ENCODE measurements around the gene IQSEC1. TPM values are rescaled to one million over a fixed set of nuclear protein-coding genes. Genes with fewer than 3 reads are reported as not detected.

The IQSEC1 gene
- total and polyA plus RNA-seq, 2 donors (not counting 1 experiment from before 2014, with no cell fraction given): 4.3 to 18.2 TPM

DNA sequence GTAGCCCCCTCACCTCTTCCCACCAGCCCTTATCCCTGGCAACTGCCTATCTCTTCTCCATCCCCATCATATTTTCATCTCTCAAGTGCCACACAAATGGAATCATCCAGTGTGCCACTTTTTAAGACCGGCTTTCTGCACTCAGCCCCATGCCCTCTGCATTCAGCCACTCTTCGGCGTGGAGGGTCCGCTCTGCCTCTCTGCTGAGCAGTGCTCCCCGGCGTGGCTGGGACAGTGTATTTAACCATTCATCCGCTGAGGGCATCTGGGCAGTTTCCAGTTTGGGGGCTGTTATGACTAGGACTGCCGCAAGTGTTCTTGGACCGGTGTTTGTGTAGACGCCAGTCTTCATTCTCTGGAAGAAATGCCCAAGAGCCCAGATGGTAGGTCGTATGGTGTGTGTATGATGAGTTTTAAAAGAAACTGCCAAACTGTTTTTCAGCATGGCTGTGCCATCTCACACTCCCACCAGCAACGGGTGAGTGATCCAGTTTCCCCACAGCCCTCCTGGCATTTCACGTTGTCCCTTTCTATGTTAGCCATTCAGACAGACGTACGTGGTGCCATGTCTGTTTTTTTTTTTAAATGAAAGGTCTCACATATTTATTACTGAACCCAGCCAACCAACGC is 20.9 kb downstream of the IQSEC1 start:
- Histone ChIP-seq H3K27ac (ENCODE audit: insufficient read depth, low read length) (no peak overlapping the region), H4K20me1 (ENCODE audit: control insufficient read depth, extremely low read depth, insufficient read depth, low read length) (no peaks in the 10 kb centered on the region), H3K79me2 (ENCODE audit: control insufficient read depth, insufficient read depth, low read length) (no peaks in the 10 kb centered on the region), H3K36me3 (ENCODE audit: control insufficient read depth, insufficient read depth, low read length) (no peaks in the 10 kb centered on the region), H3K4me2 (ENCODE audit: extremely low read depth, insufficient read depth, low read length) (no peak overlapping the region), H3K4me3 (replicated peaks in 1 of 4; ENCODE audit: control extremely low read depth in 1 of 4, insufficient read depth in 1 of 4, low read depth in 3 of 4, low read length in 4 of 4) (no peak overlapping the region), H3K9ac (ENCODE audit: insufficient read depth, low read length) (no peak overlapping the region), H2AFZ (ENCODE audit: low read length) (no peak overlapping the region), H3K9me3 (ENCODE audit: control insufficient read depth, insufficient read depth, low read depth, low read length) (no peaks in the 10 kb centered on the region), H3K4me1 (ENCODE audit: control insufficient read depth, extremely low read depth, insufficient read depth, low read length) (no peaks in the 10 kb centered on the region), H3K27me3 (ENCODE audit: control insufficient read depth, insufficient read depth, low read length) (peaks cover 2% of the 10 kb centered on the region)
- no peak for DNase-seq (ENCODE audit: low read depth in 2 of 2)
- TF ChIP-seq EZH2 (IDR thresholded peaks at IDR 0.05; ENCODE audit: low read length, missing control alignments) (no peak), CTCF (conservative IDR thresholded peaks at IDR 0.05 in 1 of 2, IDR thresholded peaks at IDR 0.05 in 1 of 2; ENCODE audit: low read depth in 1 of 2, low read length in 2 of 2) (no peak)

DNA sequence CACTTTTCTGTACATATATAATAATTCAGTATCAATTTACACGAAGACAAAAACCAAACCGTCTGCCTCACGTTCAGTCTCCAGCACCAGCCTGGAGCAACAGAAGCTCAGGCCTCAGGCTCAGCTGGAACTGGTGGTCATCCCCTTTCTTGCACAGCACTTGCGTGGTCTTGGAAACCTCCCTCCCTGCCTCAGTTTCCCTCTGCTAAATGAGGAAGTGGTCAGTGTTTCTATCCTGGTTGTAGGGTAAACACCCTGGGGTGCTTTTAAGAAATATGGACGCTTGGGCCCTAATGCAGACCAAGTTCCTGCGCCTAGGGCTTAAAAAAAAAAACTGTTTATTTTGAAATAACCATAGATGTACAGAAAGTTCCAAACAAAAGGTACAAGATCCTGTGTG is 21.6 kb downstream of the IQSEC1 start:
- TF ChIP-seq CTCF (conservative IDR thresholded peaks at IDR 0.05 in 1 of 2, IDR thresholded peaks at IDR 0.05 in 1 of 2; ENCODE audit: low read depth in 1 of 2, low read length in 2 of 2): no peak
- TF ChIP-seq EZH2 (IDR thresholded peaks at IDR 0.05; ENCODE audit: low read length, missing control alignments): no peak
- H4K20me1 ChIP-seq (ENCODE audit: control insufficient read depth, extremely low read depth, insufficient read depth, low read length): no peaks in the 10 kb centered on the region
- no peak overlapping the region for H3K27ac ChIP-seq (ENCODE audit: insufficient read depth, low read length)

DNA sequence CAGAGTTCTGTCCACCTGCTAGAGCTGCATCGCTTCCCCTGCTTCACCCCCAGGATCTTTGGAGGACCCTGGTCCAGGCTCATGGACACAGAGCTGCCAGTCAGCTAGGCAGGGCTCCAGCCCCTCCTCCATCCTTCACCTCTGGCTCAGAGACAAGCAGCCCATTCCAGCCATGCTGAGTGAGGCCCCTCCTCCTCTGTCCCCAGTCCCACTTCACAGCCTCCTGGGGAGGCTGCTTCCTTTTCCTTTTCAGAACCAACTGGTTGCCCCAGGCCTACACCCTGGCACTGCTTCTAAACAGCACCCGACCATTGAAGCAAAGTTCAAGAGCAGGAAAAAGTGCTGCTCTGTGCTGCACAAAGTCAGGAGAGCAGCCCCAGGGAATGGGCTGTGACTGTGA is 22.2 kb downstream of the IQSEC1 start:
- Histone ChIP-seq H3K4me1 (ENCODE audit: control insufficient read depth, extremely low read depth, insufficient read depth, low read length) (no peaks in the 10 kb centered on the region), H3K27ac (ENCODE audit: insufficient read depth, low read length) (no peak overlapping the region), H3K36me3 (ENCODE audit: control insufficient read depth, insufficient read depth, low read length) (no peaks in the 10 kb centered on the region), H3K4me3 (replicated peaks in 1 of 4; ENCODE audit: control extremely low read depth in 1 of 4, insufficient read depth in 1 of 4, low read depth in 3 of 4, low read length in 4 of 4) (no peak overlapping the region), H3K79me2 (ENCODE audit: control insufficient read depth, insufficient read depth, low read length) (no peaks in the 10 kb centered on the region), H3K4me2 (ENCODE audit: extremely low read depth, insufficient read depth, low read length) (no peak overlapping the region), H3K9me3 (ENCODE audit: control insufficient read depth, insufficient read depth, low read depth, low read length) (no peaks in the 10 kb centered on the region), H3K27me3 (ENCODE audit: control insufficient read depth, insufficient read depth, low read length) (peaks cover 2% of the 10 kb centered on the region), H4K20me1 (ENCODE audit: control insufficient read depth, extremely low read depth, insufficient read depth, low read length) (no peaks in the 10 kb centered on the region), H2AFZ (ENCODE audit: low read length) (no peak overlapping the region), H3K9ac (ENCODE audit: insufficient read depth, low read length) (no peak overlapping the region)
- DNase-seq (ENCODE audit: low read depth in 2 of 2): no peak
- TF ChIP-seq EZH2 (IDR thresholded peaks at IDR 0.05; ENCODE audit: low read length, missing control alignments): no peak
- TF ChIP-seq CTCF (conservative IDR thresholded peaks at IDR 0.05 in 1 of 2, IDR thresholded peaks at IDR 0.05 in 1 of 2; ENCODE audit: low read depth in 1 of 2, low read length in 2 of 2): no peak

More for the DNA sequence above, 21.6 kb downstream of the IQSEC1 start:
- no peaks in the 10 kb centered on the region for H3K79me2 ChIP-seq (ENCODE audit: control insufficient read depth, insufficient read depth, low read length)
- no peak overlapping the region for H3K4me3 ChIP-seq (replicated peaks in 1 of 4; ENCODE audit: control extremely low read depth in 1 of 4, insufficient read depth in 1 of 4, low read depth in 3 of 4, low read length in 4 of 4)
- peaks cover 2% of the 10 kb centered on the region for H3K27me3 ChIP-seq (ENCODE audit: control insufficient read depth, insufficient read depth, low read length)
- no peak overlapping the region for H2AFZ ChIP-seq (ENCODE audit: low read length)
- H3K4me2 ChIP-seq (ENCODE audit: extremely low read depth, insufficient read depth, low read length): no peak overlapping the region
- H3K4me1 ChIP-seq (ENCODE audit: control insufficient read depth, extremely low read depth, insufficient read depth, low read length): no peaks in the 10 kb centered on the region
- no peaks in the 10 kb centered on the region for H3K36me3 ChIP-seq (ENCODE audit: control insufficient read depth, insufficient read depth, low read length)
- DNase-seq (ENCODE audit: low read depth in 2 of 2): no peak
- H3K9ac ChIP-seq (ENCODE audit: insufficient read depth, low read length): no peak overlapping the region
- no peaks in the 10 kb centered on the region for H3K9me3 ChIP-seq (ENCODE audit: control insufficient read depth, insufficient read depth, low read depth, low read length)
